Measurements from ENCODE around the gene HLA-DMB.

- TF ChIP-seq, protein P1, sequence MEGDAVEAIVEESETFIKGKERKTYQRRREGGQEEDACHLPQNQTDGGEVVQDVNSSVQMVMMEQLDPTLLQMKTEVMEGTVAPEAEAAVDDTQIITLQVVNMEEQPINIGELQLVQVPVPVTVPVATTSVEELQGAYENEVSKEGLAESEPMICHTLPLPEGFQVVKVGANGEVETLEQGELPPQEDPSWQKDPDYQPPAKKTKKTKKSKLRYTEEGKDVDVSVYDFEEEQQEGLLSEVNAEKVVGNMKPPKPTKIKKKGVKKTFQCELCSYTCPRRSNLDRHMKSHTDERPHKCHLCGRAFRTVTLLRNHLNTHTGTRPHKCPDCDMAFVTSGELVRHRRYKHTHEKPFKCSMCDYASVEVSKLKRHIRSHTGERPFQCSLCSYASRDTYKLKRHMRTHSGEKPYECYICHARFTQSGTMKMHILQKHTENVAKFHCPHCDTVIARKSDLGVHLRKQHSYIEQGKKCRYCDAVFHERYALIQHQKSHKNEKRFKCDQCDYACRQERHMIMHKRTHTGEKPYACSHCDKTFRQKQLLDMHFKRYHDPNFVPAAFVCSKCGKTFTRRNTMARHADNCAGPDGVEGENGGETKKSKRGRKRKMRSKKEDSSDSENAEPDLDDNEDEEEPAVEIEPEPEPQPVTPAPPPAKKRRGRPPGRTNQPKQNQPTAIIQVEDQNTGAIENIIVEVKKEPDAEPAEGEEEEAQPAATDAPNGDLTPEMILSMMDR (IDR thresholded peaks at IDR 0.05) = no peak
- no peak for TF ChIP-seq POLR2A (IDR thresholded peaks at IDR 0.05)
Measured at GRCh38 chr6:32954267-32954666, 13.4 kb upstream of the HLA-DMB start.

All from uterus (tissue), 2 donors.